ENCODE data around the gene SPACA4. TPM values are rescaled to one million over a fixed set of nuclear protein-coding genes. Genes with fewer than 3 reads are reported as not detected.
A peak's percentile ranks its signal among the peaks of the same experiment; 100 is the strongest.

SPACA4 gene
- total and polyA plus RNA-seq, 9 of the 15 experiments (the other 6 are each of a cell fraction or from before 2014, with no cell fraction given) = not detected

DNA sequence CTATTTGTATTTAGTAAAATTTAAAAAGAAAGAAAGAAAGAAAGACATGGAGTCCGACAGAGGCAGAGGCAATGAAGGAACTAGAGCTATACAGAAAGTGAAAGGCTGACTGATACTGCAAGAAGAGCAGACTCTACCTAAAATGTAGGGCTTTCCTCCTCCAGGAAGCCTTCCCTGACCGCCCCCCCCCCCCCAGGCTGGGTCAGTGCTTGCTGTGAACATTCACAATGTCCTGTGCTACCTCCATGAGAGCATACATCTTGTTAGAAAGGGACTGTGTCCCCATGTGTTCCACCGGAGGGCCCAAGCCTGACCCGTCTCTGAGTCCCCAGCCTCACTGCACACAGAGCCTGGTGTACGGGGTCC is 45.1 kb downstream of the SPACA4 start:
- ChIA-PET CTCF (ENCODE audit: low intra/inter-chr PET ratio) (no interaction called here), POLR2A (interaction anchor here (0.7 kb wide), 1 partner anchor 89 kb away, joined by 3 read pairs; no protein-coding TSS in a partner anchor)
- Histone ChIP-seq H3K9ac (ENCODE audit: insufficient read depth in 1 of 2, low read depth in 2 of 2, low read length in 2 of 2) (peak overlapping the region in 1 of 2 experiments; percentile 83; a peak in 2 of 4 replicates), H3K4me1 (replicated peaks in 1 of 2; ENCODE audit: control insufficient read depth in 2 of 2, insufficient read depth in 2 of 2, low read length in 2 of 2) (peaks cover 21 to 56% of the 10 kb centered on the region in 2 experiments), H3K9me3 (replicated peaks; ENCODE audit: control insufficient read depth, insufficient read depth, low read depth, low read length) (no peaks in the 10 kb centered on the region), H2AFZ (ENCODE audit: low read depth, low read length) (peak overlapping the region; percentile 82), H3K9me1 (ENCODE audit: control insufficient read depth, insufficient read depth, low read length) (no peaks in the 10 kb centered on the region), H3K27me3 (ENCODE audit: control insufficient read depth in 2 of 2, insufficient read depth in 2 of 2, low read length in 2 of 2) (no peaks in the 10 kb centered on the region), H3K4me3 (no peak overlapping the region), H4K20me1 (replicated peaks; ENCODE audit: control insufficient read depth, insufficient read depth, low read length) (no peaks in the 10 kb centered on the region), H3K79me2 (ENCODE audit: control insufficient read depth, insufficient read depth, low read length) (no peaks in the 10 kb centered on the region), H3K36me3 (ENCODE audit: control insufficient read depth, insufficient read depth, low read length) (no peaks in the 10 kb centered on the region), H3K4me2 (ENCODE audit: insufficient read depth, low read length) (peak overlapping the region; percentile 27; the same call in 1 of the 2 replicates), H3K27ac (ENCODE audit: extremely low read depth, low read depth, low read length) (no peak overlapping the region; the same call in 2 of the 3 replicates)
- DNase-seq (ENCODE audit: extremely low read depth in 1 of 4, low spot score in 3 of 4) (no peak), ATAC-seq (peak; percentile 27), FAIRE-seq (peak; percentile 23)
- in situ Hi-C loops (cut with MboI) = no loop called here
- 54% methylated on average over 5 of the region's 5 CpGs for WGBS (ENCODE audit: insufficient coverage, low coverage, missing lambda C conversion rate)
- intact Hi-C loops (cut with micrococcal nuclease) = no loop called here
- BruUV-seq (replicated peaks) = no TSS peak
- TF ChIP-seq ZNF707 (CRISPR knock-in tag; conservative IDR thresholded peaks at IDR 0.05) (no peak), ZFP36 (IDR thresholded peaks at IDR 0.05; ENCODE audit: low read depth, low read length, partially characterized antibody) (peak; percentile 93), HDAC1 (IDR thresholded peaks at IDR 0.05) (no peak), CBX5 (IDR thresholded peaks at IDR 0.05; ENCODE audit: borderline replicate concordance, low read depth) (no peak), TBP (optimal IDR thresholded peaks at IDR 0.05; ENCODE audit: low read depth, low read length) (no peak), ZNF280B (CRISPR knock-in tag; IDR thresholded peaks at IDR 0.05) (no peak), GATA2 (CRISPR knock-in tag; IDR thresholded peaks at IDR 0.05) (no peak), KDM1A (IDR thresholded peaks at IDR 0.05) (peak in 1 of 2 experiments; percentile 12; a peak in 1 of 4 replicates), CBX2 (IDR thresholded peaks at IDR 0.05; ENCODE audit: insufficient read depth, low read length, poor library complexity, severe bottlenecking) (no peak), SMARCC2 (IDR thresholded peaks at IDR 0.05; ENCODE audit: low read depth) (no peak), RBFOX2 (IDR thresholded peaks at IDR 0.05; ENCODE audit: low read depth, low read length) (no peak), ZZZ3 (IDR thresholded peaks at IDR 0.05) (no peak), HLTF (IDR thresholded peaks at IDR 0.05) (no peak), PHF20 (IDR thresholded peaks at IDR 0.05; ENCODE audit: partially characterized antibody) (peak; percentile 10), ZNF253 (CRISPR knock-in tag; conservative IDR thresholded peaks at IDR 0.05) (no peak), THRAP3 (IDR thresholded peaks at IDR 0.05; ENCODE audit: borderline replicate concordance) (no peak)
- TF ChIP-seq, protein P1, sequence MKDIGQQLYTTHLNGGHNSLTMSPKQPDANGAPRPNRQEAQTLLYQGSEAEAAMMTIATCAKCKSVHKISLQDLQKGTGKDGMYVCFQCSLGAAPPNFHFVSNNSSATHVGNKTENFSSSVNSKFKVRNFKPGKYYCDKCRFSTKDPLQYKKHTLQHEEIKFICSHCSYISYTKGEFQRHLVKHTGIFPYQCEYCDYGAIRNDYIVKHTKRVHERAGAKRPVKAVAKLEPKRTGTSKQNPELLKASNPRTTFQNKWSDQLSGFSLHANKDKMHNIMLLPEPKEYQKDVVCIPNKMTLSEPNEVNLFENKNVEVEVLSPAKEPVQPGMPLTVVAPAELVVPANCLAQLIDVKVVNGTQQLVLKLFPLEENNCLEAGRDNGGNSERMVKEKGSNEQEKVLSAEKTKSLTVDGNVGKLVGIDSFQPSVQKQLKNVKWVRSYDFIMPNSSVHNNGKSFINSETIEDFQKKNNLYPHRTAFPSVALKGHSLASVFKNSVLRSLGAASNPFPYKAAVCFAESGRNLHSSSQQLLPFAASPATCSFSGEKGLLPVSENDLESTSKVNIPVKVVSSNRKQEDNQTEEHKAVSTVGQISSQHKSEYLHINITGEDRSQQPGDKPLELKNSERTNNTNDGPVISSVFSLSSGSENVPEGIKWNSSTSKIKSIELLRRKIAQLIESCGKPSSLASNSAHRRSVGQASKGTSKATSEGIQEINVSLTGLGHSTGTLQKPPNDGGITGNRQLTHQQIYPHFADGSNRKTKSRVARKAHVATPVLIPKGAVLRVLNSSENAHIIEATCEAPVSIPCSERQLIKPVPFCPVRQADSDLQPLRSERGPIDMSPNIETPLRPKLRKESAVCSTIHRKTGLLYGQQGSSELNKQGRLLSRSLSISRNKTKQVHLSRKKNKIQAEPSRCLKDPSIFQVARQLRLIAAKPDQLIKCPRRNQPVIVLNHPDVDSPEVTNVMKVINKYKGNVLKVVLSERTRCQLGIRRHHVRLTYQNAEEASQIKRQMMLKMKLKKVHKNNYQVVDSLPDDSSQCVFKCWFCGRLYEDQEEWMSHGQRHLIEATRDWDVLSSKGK (CRISPR knock-in tag; IDR thresholded peaks at IDR 0.05) = no peak
